Kidney (tissue), 14 donors: Measurements from ENCODE around the gene SEC24C. TPM values are rescaled to one million over a fixed set of nuclear protein-coding genes. Genes with fewer than 3 reads are reported as not detected.

Source experiments
- DNase-seq, 5 donors: peaks; one replicate each; pipeline ENCODE4 v3.0.0-alpha.2; 2013 to 2020
- FAIRE-seq: peaks from 2 replicates; lab custom pipeline; 2012; peaks lifted over from hg19 to GRCh38; lab: Jason Lieb, UNC
- H3K27ac ChIP-seq, 2 donors: one replicate each; pipeline ENCODE4 v1.7.0; 2013; ENCODE audit warnings: low read depth in 2 of 2, low read length in 2 of 2, inconsistent platforms in 1 of 2
- H3K27me3 ChIP-seq: one replicate; pipeline ENCODE4 v1.7.1; 2013; ENCODE audit warnings: low read length, inconsistent platforms; ENCODE audit not compliant: control insufficient read depth, insufficient read depth
- H3K36me3 ChIP-seq, 3 donors: one replicate each; pipeline versions ENCODE4 v1.7.0 to v1.7.1; 2013; ENCODE audit warnings: low read length in 3 of 3, control low read depth in 1 of 3, inconsistent platforms in 1 of 3; ENCODE audit not compliant: insufficient read depth in 3 of 3, control insufficient read depth in 2 of 3
- H3K4me1 ChIP-seq, 3 donors: one replicate each; pipeline versions ENCODE4 v1.7.0 to v1.7.1; 2013; ENCODE audit warnings: low read length in 3 of 3, inconsistent platforms in 1 of 3, low read depth in 1 of 3; ENCODE audit not compliant: control insufficient read depth in 2 of 3, insufficient read depth in 2 of 3
- H3K4me3 ChIP-seq, 3 donors: one replicate each; pipeline versions ENCODE4 v1.7.0 to v1.8.1; 2013; ENCODE audit warnings: low read length in 3 of 3, control low read depth in 1 of 3, inconsistent platforms in 1 of 3
- H3K9ac ChIP-seq, 3 donors: one replicate each; pipeline versions ENCODE4 v1.7.0 to v1.7.1; 2013; ENCODE audit warnings: low read length in 3 of 3, control low read depth in 1 of 3, inconsistent platforms in 1 of 3
- H3K9me3 ChIP-seq, 3 donors: one replicate each; pipeline versions ENCODE4 v1.7.0 to v1.7.1; 2013; ENCODE audit warnings: low read length in 3 of 3, control low read depth in 1 of 3, inconsistent platforms in 1 of 3; ENCODE audit not compliant: control insufficient read depth in 2 of 3, insufficient read depth in 1 of 3
- intact Hi-C: fragments of 100-400 bp; cut with DNase I; formaldehyde crosslinking; loops from one replicate; pipeline ENCODE4 v1.11.1; 2022
- polyA plus RNA-seq: library from polyadenylated mRNA; stranded (reverse); fragments of 350-450 nt; fragmentation: Illumina TruSeq; extraction: RNeasy Lipid Tissue Mini Kit (QIAGEN cat#74804); gene quantifications from one replicate; pipeline ENCODE4 v1.2.3, GENCODE V29; 2014; ENCODE audit warnings: low read depth, low replicate concordance; ENCODE audit not compliant: insufficient read depth
- total RNA-seq: library from RNA; stranded (reverse); fragmentation: NEBNext Ultra II Directional; extraction: Animal tissue kit (Norgen Biotek cat#: 25700); gene quantifications from one replicate; pipeline ENCODE4 v1.2.1, GENCODE V29; 2021
- TF ChIP-seq, protein P1 (sequence below): IDR thresholded peaks from 3 replicates; pipeline ENCODE4 v1.5.1; 2012; ENCODE audit warnings: mild to moderate bottlenecking, moderate library complexity, borderline replicate concordance; ENCODE audit not compliant: insufficient read depth; ENCODE audit errors: extremely low read depth
- donor health status: control.
- donor health status: control.
- donor health status: control.
- donor health status: control.
- donor health status: control.
- donor health status: DM: yes; HTN: yes; CAD: no.
- donor health status: Normal renal cell carcinoma (clear cell type).

Gene SEC24C
- total and polyA plus RNA-seq, 2 donors from 2014 or later = 39.2 to 66.9 TPM

DNA sequence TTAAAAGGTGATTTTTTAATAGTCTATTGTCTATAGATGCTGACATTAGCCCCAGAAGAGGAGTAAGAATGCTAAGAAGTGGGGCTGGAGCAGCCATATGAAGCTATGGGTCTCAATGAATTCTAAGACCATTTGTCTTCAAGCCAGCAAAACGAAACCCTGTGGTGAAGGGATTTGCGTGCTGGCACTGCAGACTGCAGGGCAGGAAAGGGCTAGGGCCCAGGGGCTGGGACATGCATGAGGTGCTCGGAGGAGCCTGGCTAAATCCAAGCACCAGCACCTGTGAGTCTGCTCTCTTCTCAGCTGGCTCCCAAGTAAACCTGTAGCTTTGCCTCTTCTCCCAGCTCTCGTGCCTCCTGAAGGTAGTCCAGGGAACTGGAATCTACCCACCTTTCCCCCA is 68.5 kb downstream of the SEC24C start:
- H3K4me3 ChIP-seq = no peak overlapping the region
- FAIRE-seq (no peak), DNase-seq (no peak)
- H3K4me1 ChIP-seq = peaks cover 0 to 3% (median 3%) of the 10 kb centered on the region in 3 donors
- H3K27me3 ChIP-seq = no peaks in the 10 kb centered on the region
- H3K27ac ChIP-seq = no peak overlapping the region
- intact Hi-C loops = no loop called here
- H3K9ac ChIP-seq = no peak overlapping the region
- H3K36me3 ChIP-seq = peaks cover 2 to 26% (median 4%) of the 10 kb centered on the region in 3 donors
- TF ChIP-seq, protein P1, sequence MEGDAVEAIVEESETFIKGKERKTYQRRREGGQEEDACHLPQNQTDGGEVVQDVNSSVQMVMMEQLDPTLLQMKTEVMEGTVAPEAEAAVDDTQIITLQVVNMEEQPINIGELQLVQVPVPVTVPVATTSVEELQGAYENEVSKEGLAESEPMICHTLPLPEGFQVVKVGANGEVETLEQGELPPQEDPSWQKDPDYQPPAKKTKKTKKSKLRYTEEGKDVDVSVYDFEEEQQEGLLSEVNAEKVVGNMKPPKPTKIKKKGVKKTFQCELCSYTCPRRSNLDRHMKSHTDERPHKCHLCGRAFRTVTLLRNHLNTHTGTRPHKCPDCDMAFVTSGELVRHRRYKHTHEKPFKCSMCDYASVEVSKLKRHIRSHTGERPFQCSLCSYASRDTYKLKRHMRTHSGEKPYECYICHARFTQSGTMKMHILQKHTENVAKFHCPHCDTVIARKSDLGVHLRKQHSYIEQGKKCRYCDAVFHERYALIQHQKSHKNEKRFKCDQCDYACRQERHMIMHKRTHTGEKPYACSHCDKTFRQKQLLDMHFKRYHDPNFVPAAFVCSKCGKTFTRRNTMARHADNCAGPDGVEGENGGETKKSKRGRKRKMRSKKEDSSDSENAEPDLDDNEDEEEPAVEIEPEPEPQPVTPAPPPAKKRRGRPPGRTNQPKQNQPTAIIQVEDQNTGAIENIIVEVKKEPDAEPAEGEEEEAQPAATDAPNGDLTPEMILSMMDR = no peak
- no peaks in the 10 kb centered on the region for H3K9me3 ChIP-seq

DNA sequence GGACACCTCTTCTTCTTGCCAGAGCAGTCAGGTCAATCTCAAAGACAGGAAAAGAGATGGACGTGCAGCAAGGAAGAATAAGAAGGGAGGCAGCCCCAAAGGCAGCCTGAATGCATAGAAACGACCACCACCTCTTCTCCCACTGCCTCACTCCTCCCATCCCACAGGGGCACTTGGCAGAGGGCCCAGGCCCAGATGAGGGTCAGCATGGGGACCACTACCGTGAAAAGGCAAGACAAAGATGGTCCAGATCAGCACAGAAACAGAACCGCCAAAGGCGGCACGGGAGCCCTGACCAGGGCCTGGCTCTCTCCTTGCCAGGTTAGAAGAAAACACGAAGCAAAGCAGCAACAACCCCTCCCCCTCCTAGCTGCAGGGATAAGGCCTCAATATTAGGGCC is 69.2 kb downstream of the SEC24C start:
- no peak overlapping the region for H3K9ac ChIP-seq
- H3K27me3 ChIP-seq = no peaks in the 10 kb centered on the region
- DNase-seq = no peak
- no peak for FAIRE-seq
- intact Hi-C loops = no loop called here
- peaks cover 0 to 10% (median 3%) of the 10 kb centered on the region in 3 donors for H3K4me1 ChIP-seq
- H3K27ac ChIP-seq = no peak overlapping the region
- TF ChIP-seq, protein P1 = no peak
- H3K4me3 ChIP-seq = no peak overlapping the region
- peaks cover 2 to 19% (median 4%) of the 10 kb centered on the region in 3 donors for H3K36me3 ChIP-seq
- H3K9me3 ChIP-seq = no peaks in the 10 kb centered on the region

DNA sequence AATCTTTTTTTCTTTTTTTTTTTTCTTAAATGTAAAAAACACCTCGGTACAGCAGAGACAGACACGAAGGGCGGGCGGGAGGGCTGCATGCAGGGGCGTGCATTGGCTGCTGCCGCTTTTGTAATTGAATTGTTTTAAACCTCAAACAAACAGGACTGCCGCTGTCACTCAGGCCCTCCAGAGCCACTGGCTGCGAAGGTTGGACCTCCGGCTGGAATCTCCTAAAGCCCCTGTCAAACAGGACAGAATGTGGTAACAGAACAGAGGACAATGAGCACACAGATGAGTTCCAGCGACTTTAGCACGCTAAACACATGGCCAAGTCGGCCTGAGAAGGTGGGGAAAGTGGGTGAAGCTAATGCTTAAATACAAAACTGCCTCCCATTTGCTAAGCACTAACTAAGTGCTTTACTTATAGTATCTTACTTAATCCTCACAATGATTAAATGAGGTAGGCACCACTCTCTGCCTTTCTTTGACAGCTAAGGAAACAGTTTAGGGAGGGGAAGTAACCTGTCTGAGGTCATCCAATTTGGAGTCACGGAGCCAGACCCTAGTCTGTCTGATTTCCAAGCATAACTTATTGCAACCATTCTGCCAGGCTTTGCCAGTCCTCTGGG is 70.2 kb downstream of the SEC24C start:
- intact Hi-C loops = no loop called here
- no peak overlapping the region for H3K27ac ChIP-seq
- H3K36me3 ChIP-seq = peaks cover 2 to 25% (median 4%) of the 10 kb centered on the region in 3 donors

More for the DNA sequence above, 70.2 kb downstream of the SEC24C start:
- Histone ChIP-seq H3K4me1 (peaks cover 0 to 10% (median 3%) of the 10 kb centered on the region in 3 donors), H3K4me3 (no peak overlapping the region), H3K9ac (no peak overlapping the region), H3K9me3 (no peaks in the 10 kb centered on the region), H3K27me3 (no peaks in the 10 kb centered on the region)
- TF ChIP-seq, protein P1 = no peak
- DNase-seq = no peak
- FAIRE-seq = no peak
